Natural killer cell treated with Interleukin-12 subunit alpha and Interleukin-12 subunit beta and Interleukin-15 and Interleukin-18, amount 100 ng/mL, for 72 hours (primary cell): ENCODE measurements around the gene APEX2. TPM values are rescaled to one million over a fixed set of nuclear protein-coding genes. Genes with fewer than 3 reads are reported as not detected.
"Not testable (repeated sequence)": the region's sequence is repeated elsewhere in the genome, so short reads cannot be mapped to it uniquely, and the experiment has no call there.

Experiments
- ATAC-seq, 2 donors: fragments of 150-1000 bp; cut with Tn5 transposase in 1 of 2; sonication (Bioruptor Pico), chemical (Tn5 transposase) in 1 of 2; 2 replicates each; pipeline ENCODE4 v1.10.0; 2021
- DNase-seq: peaks from one replicate; pipeline ENCODE4 v3.0.0; 2022; ENCODE audit warnings: low spot score
- H3K27ac Mint-ChIP-seq, 2 donors: 1 replicate in 1 of 2; 2 replicates in 1 of 2; pipeline ENCODE4 v1.8.0; 2022; ENCODE audit warnings: mixed read lengths in 2 of 2, mild to moderate bottlenecking in 1 of 2, moderate library complexity in 1 of 2
- H3K27me3 Mint-ChIP-seq, 2 donors: 1 replicate in 1 of 2; 2 replicates in 1 of 2; pipeline ENCODE4 v1.8.0; 2022; ENCODE audit warnings: mixed read lengths in 2 of 2
- H3K36me3 Mint-ChIP-seq: one replicate; pipeline ENCODE4 v1.8.0; 2022; ENCODE audit warnings: mixed read lengths
- H3K4me1 Mint-ChIP-seq, 2 donors: 1 replicate in 1 of 2; 2 replicates in 1 of 2; pipeline ENCODE4 v1.8.0; 2022; ENCODE audit warnings: low read depth in 2 of 2, mixed read lengths in 2 of 2, mild to moderate bottlenecking in 1 of 2
- H3K4me3 Mint-ChIP-seq: one replicate; pipeline ENCODE4 v1.8.0; 2022; ENCODE audit warnings: mixed read lengths
- H3K9me3 Mint-ChIP-seq: 2 replicates; pipeline ENCODE4 v1.8.0; 2022; ENCODE audit warnings: mixed read lengths
- total RNA-seq, 2 donors: library from RNA; stranded (reverse); gene quantifications; one replicate each; pipeline ENCODE4 v1.2.3, GENCODE V29; 2022

APEX2 gene
- 10 to 100 TPM; 24.1 to 34.1 TPM for total RNA-seq

GRCh38 chrX:54999717-55000598 lies at the start of gene APEX2:
TSS of gene APEX2 (plus strand) at chrX:55000363. CDS start at chrX:55000423, 60 bp downstream.
- H3K27me3 Mint-ChIP-seq, result peaks cover 0 to 7% of the 10 kb centered on the region in 2 donors
- H3K4me3 Mint-ChIP-seq, result peak within 1 kb of the TSS; percentile 99
- peaks cover 21% of the 10 kb centered on the region in 2 donors for H3K4me1 Mint-ChIP-seq
- ATAC-seq (peak; percentile 95), DNase-seq (peak; percentile 91)
- no peaks in the 10 kb centered on the region for H3K9me3 Mint-ChIP-seq
- peak within 1 kb of the TSS; percentile 91 to 95 for H3K27ac Mint-ChIP-seq
- peaks cover 15% of the 10 kb centered on the region for H3K36me3 Mint-ChIP-seq

GRCh38 chrX:54950730-54951375 lies 49.3 kb upstream of the APEX2 start:
- peaks cover 0 to 19% of the 10 kb centered on the region in 2 donors for H3K27me3 Mint-ChIP-seq
- H3K36me3 Mint-ChIP-seq, result no peaks in the 10 kb centered on the region
- DNase-seq (no peak), ATAC-seq (no peak)
- H3K4me1 Mint-ChIP-seq, result no peaks in the 10 kb centered on the region
- no peak overlapping the region for H3K4me3 Mint-ChIP-seq
- no peaks in the 10 kb centered on the region for H3K9me3 Mint-ChIP-seq
- H3K27ac Mint-ChIP-seq, result no peak overlapping the region

GRCh38 chrX:54961750-54962149 lies 38.4 kb upstream of the APEX2 start:
- Mint-ChIP-seq H3K4me1 (peaks cover 0 to 6% of the 10 kb centered on the region in 2 donors), H3K4me3 (no peak overlapping the region), H3K9me3 (no peaks in the 10 kb centered on the region), H3K36me3 (no peaks in the 10 kb centered on the region), H3K27ac (no peak overlapping the region), H3K27me3 (peaks cover 19 to 26% of the 10 kb centered on the region in 2 donors)
- no peak for DNase-seq
- no peak for ATAC-seq

GRCh38 chrX:54964766-54965497 lies 35.2 kb upstream of the APEX2 start:
- Mint-ChIP-seq H3K27me3 (peaks cover 19 to 26% of the 10 kb centered on the region in 2 donors), H3K4me1 (peaks cover 0 to 6% of the 10 kb centered on the region in 2 donors), H3K27ac (no peak overlapping the region), H3K4me3 (no peak overlapping the region), H3K9me3 (no peaks in the 10 kb centered on the region), H3K36me3 (no peaks in the 10 kb centered on the region)
- DNase-seq, result no peak
- ATAC-seq, result no peak

- no peaks in the 10 kb centered on the region for H3K36me3 Mint-ChIP-seq
- no peaks in the 10 kb centered on the region for H3K4me1 Mint-ChIP-seq
- H3K4me3 Mint-ChIP-seq, result no peak overlapping the region
- H3K27ac Mint-ChIP-seq, result no peak overlapping the region
- DNase-seq, result no peak
- ATAC-seq, result no peak
- H3K27me3 Mint-ChIP-seq, result peaks cover 5 to 20% of the 10 kb centered on the region in 2 donors
- H3K9me3 Mint-ChIP-seq, result no peaks in the 10 kb centered on the region
Measured at GRCh38 chrX:54977387-54977786, 22.8 kb upstream of the APEX2 start.

- Mint-ChIP-seq H3K27ac (no peak overlapping the region), H3K9me3 (no peaks in the 10 kb centered on the region), H3K27me3 (peaks cover 5 to 12% of the 10 kb centered on the region in 2 donors), H3K4me1 (no peaks in the 10 kb centered on the region), H3K36me3 (no peaks in the 10 kb centered on the region), H3K4me3 (no peak overlapping the region)
- ATAC-seq (no peak), DNase-seq (no peak)
Measured at GRCh38 chrX:54978448-54978847, 21.7 kb upstream of the APEX2 start.

- DNase-seq (no peak), ATAC-seq (no peak)
- Mint-ChIP-seq H3K36me3 (no peaks in the 10 kb centered on the region), H3K4me3 (no peak overlapping the region), H3K27me3 (peaks cover 0 to 11% of the 10 kb centered on the region in 2 donors), H3K9me3 (no peaks in the 10 kb centered on the region), H3K4me1 (no peaks in the 10 kb centered on the region), H3K27ac (no peak overlapping the region)
Measured at GRCh38 chrX:54979432-54979831, 20.7 kb upstream of the APEX2 start.

GRCh38 chrX:54980334-54980733 lies 19.8 kb upstream of the APEX2 start:
- Mint-ChIP-seq H3K4me1 (no peaks in the 10 kb centered on the region), H3K27ac (no peak overlapping the region), H3K36me3 (no peaks in the 10 kb centered on the region), H3K27me3 (peaks cover 0 to 18% of the 10 kb centered on the region in 2 donors), H3K9me3 (no peaks in the 10 kb centered on the region), H3K4me3 (no peak overlapping the region)
- no peak for DNase-seq
- ATAC-seq, result no peak

GRCh38 chrX:54983306-54983705 lies 16.9 kb upstream of the APEX2 start:
- peaks cover 0 to 16% of the 10 kb centered on the region in 2 donors for H3K27me3 Mint-ChIP-seq
- H3K9me3 Mint-ChIP-seq, H3K4me1 Mint-ChIP-seq, DNase-seq, H3K36me3 Mint-ChIP-seq, ATAC-seq, H3K27ac Mint-ChIP-seq, H3K4me3 Mint-ChIP-seq: not testable (repeated sequence)

- H3K27ac Mint-ChIP-seq, result no peak overlapping the region
- ATAC-seq (no peak), DNase-seq (no peak)
- no peak overlapping the region for H3K4me3 Mint-ChIP-seq
- no peaks in the 10 kb centered on the region for H3K4me1 Mint-ChIP-seq
- H3K9me3 Mint-ChIP-seq, result no peaks in the 10 kb centered on the region
- peaks cover 0 to 15% of the 10 kb centered on the region in 2 donors for H3K27me3 Mint-ChIP-seq
- H3K36me3 Mint-ChIP-seq, result no peaks in the 10 kb centered on the region
Measured at GRCh38 chrX:54991706-54992105, 8.5 kb upstream of the APEX2 start.

GRCh38 chrX:54992911-54993622 lies 7.1 kb upstream of the APEX2 start:
- Mint-ChIP-seq H3K27me3 (peaks cover 0 to 12% of the 10 kb centered on the region in 2 donors), H3K9me3 (no peaks in the 10 kb centered on the region), H3K4me1 (no peaks in the 10 kb centered on the region), H3K36me3 (no peaks in the 10 kb centered on the region), H3K4me3 (no peak overlapping the region), H3K27ac (no peak overlapping the region)
- no peak for DNase-seq
- ATAC-seq, result no peak

GRCh38 chrX:54994099-54994498 lies 6.1 kb upstream of the APEX2 start, which contains the start of gene PFKFB1:
TSS of gene PFKFB1 (minus strand) at chrX:54994188. CDS start at chrX:54994007, 181 bp downstream.
- no peak within 1 kb of the TSS for H3K27ac Mint-ChIP-seq

More at GRCh38 chrX:54994099-54994498, 6.1 kb upstream of the APEX2 start, which contains the start of gene PFKFB1:
- Mint-ChIP-seq H3K4me3 (no peak within 1 kb of the TSS), H3K27me3 (peaks cover 0 to 8% of the 10 kb centered on the region in 2 donors), H3K4me1 (peaks cover under 1% of the 10 kb centered on the region in 2 donors), H3K9me3 (no peaks in the 10 kb centered on the region), H3K36me3 (no peaks in the 10 kb centered on the region)
- DNase-seq (no peak), ATAC-seq (peak in 1 of 2 donors; percentile 26)
